ENCODE results near the gene YEATS4. TPM values are rescaled to one million over a fixed set of nuclear protein-coding genes. Genes with fewer than 3 reads are reported as not detected.

YEATS4 gene
- total RNA-seq (2022; extraction: Qiagen RNA extraction): 34.3 to 40.3 TPM (median 35.2 TPM) in 5 replicates

DNA sequence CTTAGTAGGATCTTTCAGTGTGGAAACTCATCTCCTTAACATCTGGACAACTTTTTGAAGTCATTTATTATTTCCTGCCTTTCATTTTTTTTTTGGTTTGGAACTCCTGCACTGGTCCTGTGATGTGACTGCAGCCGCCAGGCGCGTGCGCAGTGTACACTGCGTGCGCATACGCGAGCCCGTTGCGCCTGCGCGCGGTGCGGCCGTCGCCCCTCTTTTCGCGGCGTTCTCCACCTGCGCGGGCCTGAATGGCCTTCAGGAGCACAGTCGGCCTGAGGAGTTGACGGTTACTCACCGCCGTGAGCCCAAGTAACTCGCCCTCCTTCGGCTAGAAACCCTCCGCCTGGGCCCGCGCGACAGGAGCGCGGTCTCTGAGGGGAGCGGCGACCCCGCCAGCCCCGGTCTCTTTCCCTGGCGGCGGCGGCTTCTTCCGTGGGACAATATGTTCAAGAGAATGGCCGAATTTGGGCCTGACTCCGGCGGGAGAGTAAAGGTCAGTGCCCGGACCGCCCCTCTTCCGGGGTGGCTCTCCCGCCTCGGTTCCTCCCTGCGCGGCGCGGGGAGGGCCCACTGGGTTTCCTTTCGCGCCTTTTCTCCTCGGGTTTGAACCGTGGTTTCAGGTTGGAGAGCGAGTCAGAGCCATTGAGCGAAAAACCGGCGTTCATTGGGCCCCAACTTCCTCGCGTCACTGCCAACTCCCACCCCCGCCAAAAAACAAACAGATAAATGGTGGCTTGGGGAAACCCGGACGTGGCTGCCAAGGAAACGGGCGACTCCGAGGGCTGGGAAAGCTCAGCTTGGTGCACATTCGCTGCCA is at the start of gene YEATS4:
TSS of gene YEATS4 (plus strand) at position 213 of the 817 bp plus-strand sequence. CDS start at position 443, 230 bp downstream.

DNA sequence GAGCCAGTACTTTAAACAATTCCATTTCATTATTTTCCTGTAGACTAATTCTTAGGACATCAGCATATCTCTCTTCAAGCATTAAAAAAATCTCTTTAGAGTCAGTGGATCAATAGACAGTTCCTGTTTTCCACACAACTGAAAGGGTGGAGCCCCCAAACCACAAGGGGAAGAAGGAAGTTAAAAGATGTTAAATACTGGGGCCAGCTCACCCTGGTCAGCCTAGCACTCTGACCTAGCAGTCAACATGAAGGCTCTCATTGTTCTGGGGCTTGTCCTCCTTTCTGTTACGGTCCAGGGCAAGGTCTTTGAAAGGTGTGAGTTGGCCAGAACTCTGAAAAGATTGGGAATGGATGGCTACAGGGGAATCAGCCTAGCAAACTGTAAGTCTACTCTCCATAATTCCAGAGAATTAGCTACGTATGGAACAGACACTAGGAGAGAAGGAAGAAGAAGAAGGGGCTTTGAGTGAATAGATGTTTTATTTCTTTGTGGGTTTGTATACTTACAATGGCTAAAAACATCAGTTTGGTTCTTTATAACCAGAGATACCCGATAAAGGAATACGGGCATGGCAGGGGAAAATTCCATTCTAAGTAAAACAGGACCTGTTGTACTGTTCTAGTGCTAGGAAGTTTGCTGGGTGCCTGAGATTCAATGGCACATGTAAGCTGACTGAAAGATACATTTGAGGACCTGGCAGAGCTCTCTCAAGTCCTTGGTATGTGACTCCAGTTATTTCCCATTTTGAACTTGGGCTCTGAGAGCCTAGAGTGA is 11.2 kb upstream of the YEATS4 start, which contains the start of gene LYZ:
TSS of gene LYZ (plus strand) at position 220 of the 777 bp plus-strand sequence. CDS start at position 248, 28 bp downstream.

Other genes with a start within 250 kb of the YEATS4 start
- 60.0 to 65.9 TPM (median 64.9 TPM) in 5 replicates for gene CPSF6, start 120.2 kb upstream of the YEATS4 start, total RNA-seq (2022; extraction: Qiagen RNA extraction)
- 0.06 to 0.45 TPM (median 0.07 TPM) in 3 of 5 replicates, not detected in the others for gene LYZ, start 11.4 kb upstream of the YEATS4 start, total RNA-seq (2022; extraction: Qiagen RNA extraction)
- gene FRS2, start 110.6 kb downstream of the YEATS4 start, total RNA-seq (2022; extraction: Qiagen RNA extraction): 8.7 to 13.7 TPM (median 12.1 TPM) in 5 replicates
- 288 to 351 TPM (median 298 TPM) in 5 replicates for gene CCT2, start 225.7 kb downstream of the YEATS4 start, total RNA-seq (2022; extraction: Qiagen RNA extraction)